Caco-2 (cell line): ENCODE results near the gene BLOC1S4. TPM values are rescaled to one million over a fixed set of nuclear protein-coding genes. Genes with fewer than 3 reads are reported as not detected.

ENCODE experiments used
- BruUV-seq: library from RNA; stranded (reverse); fragments of 400-500 nt; replicated peaks from 2 replicates; lab custom pipeline; 2021; lab: Mats Ljungman, UMichigan
- CTCF ChIA-PET: fragments of 300-600 bp; sonication (Branson Sonifier 250); formaldehyde crosslinking; loops from one replicate; lab custom pipeline; 2022; ENCODE audit warnings: antibody characterized with exemption; lab: Charles Lee
- POLR2A ChIA-PET: fragments of 300-600 bp; sonication (Branson Sonifier 250); formaldehyde crosslinking; loops from one replicate; lab custom pipeline; 2022; ENCODE audit warnings: antibody characterized with exemption; lab: Charles Lee
- DNase-seq, 2 experiments: peaks; one replicate each; pipeline versions ENCODE4 v3.0.0 to v3.0.0-alpha.2; 2020 to 2022
- H3K27me3 ChIP-seq: replicated peaks from 2 replicates; pipeline ENCODE4 v1.6.0; 2011; ENCODE audit warnings: low read length; ENCODE audit not compliant: control insufficient read depth, insufficient read depth
- H3K36me3 ChIP-seq: 2 replicates; pipeline ENCODE4 v1.5.1; 2011; ENCODE audit warnings: low read length; ENCODE audit not compliant: control insufficient read depth, insufficient read depth
- H3K4me1 ChIP-seq: fragments of 250-450 bp; sonication (Bioruptor Pico); 2 replicates; pipeline ENCODE4 v1.5.1; 2020; ENCODE audit warnings: mild to moderate bottlenecking
- H3K4me3 ChIP-seq: 2 replicates; pipeline ENCODE4 v1.5.1; 2011; ENCODE audit warnings: low read depth, mild to moderate bottlenecking, control low read depth, low read length
- H3K9me3 ChIP-seq: fragments of 250-450 bp; sonication (Bioruptor Pico); 2 replicates; pipeline ENCODE4 v1.5.1; 2020; ENCODE audit warnings: mild to moderate bottlenecking, moderate library complexity
- H3K27ac Mint-ChIP-seq: one replicate; pipeline ENCODE4 v1.8.0; 2022; ENCODE audit warnings: mixed read lengths; ENCODE audit not compliant: unreplicated experiment
- H3K27me3 Mint-ChIP-seq: one replicate; pipeline ENCODE4 v1.8.0; 2022; ENCODE audit warnings: mixed read lengths; ENCODE audit not compliant: insufficient read depth, unreplicated experiment
- H3K36me3 Mint-ChIP-seq: one replicate; pipeline ENCODE4 v1.8.0; 2022; ENCODE audit warnings: mild to moderate bottlenecking, mixed read lengths; ENCODE audit not compliant: insufficient read depth, unreplicated experiment
- H3K4me1 Mint-ChIP-seq: one replicate; pipeline ENCODE4 v1.8.0; 2022; ENCODE audit warnings: low read depth, mixed read lengths; ENCODE audit not compliant: unreplicated experiment
- H3K4me3 Mint-ChIP-seq: one replicate; pipeline ENCODE4 v1.8.0; 2022; ENCODE audit warnings: mild to moderate bottlenecking, moderate library complexity, mixed read lengths; ENCODE audit not compliant: unreplicated experiment
- H3K9me3 Mint-ChIP-seq: one replicate; pipeline ENCODE4 v1.8.0; 2022; ENCODE audit warnings: mixed read lengths; ENCODE audit not compliant: unreplicated experiment
- CTCF ChIP-seq, 2 experiments: fragments of 200-600 bp in 1 of 2; IDR thresholded peaks; 1 replicate in 1 of 2; 2 replicates in 1 of 2; pipeline versions ENCODE4 v1.5.1 to v1.8.0; 2011 to 2022; ENCODE audit warnings: antibody characterized with exemption in 1 of 2, control low read depth in 1 of 2, inconsistent platforms in 1 of 2, low read depth in 1 of 2, low read length in 1 of 2, mild to moderate bottlenecking in 1 of 2, moderate library complexity in 1 of 2; ENCODE audit not compliant: insufficient read depth in 1 of 2, severe bottlenecking in 1 of 2, unreplicated experiment in 1 of 2
- intact Hi-C: fragments of 100-400 bp; cut with micrococcal nuclease; formaldehyde crosslinking; loops from one replicate; pipeline ENCODE4 v1.10.0; 2022; ENCODE audit not compliant: unreplicated experiment
- total RNA-seq: library from RNA; stranded (reverse); gene quantifications from 2 replicates; pipeline ENCODE4 v1.2.3, GENCODE V29; 2022

BLOC1S4 gene
- total RNA-seq, 1 experiment from 2014 or later = 17.2 TPM

- Histone ChIP-seq H3K36me3 (peaks cover 3% of the 10 kb centered on the region; the same call in 1 of the 2 replicates), H3K4me1 (peaks cover 2% of the 10 kb centered on the region), H3K27me3 (no peaks in the 10 kb centered on the region), H3K4me3 (no peak overlapping the region), H3K9me3 (peaks cover 3% of the 10 kb centered on the region; the same call in 1 of the 2 replicates)
- no TSS peak for BruUV-seq
- Mint-ChIP-seq H3K36me3 (peaks cover 49% of the 10 kb centered on the region), H3K4me1 (peaks cover 28% of the 10 kb centered on the region), H3K4me3 (no peak overlapping the region), H3K27ac (no peak overlapping the region), H3K9me3 (peaks cover 11% of the 10 kb centered on the region), H3K27me3 (no peaks in the 10 kb centered on the region)
- TF ChIP-seq CTCF (IDR thresholded peaks at IDR 0.05; ENCODE audit: insufficient read depth in 1 of 2, low read depth in 1 of 2, low read length in 1 of 2, severe bottlenecking in 1 of 2, unreplicated experiment in 1 of 2) = no peak
- DNase-seq = no peak
- intact Hi-C loops = loop anchor here (10.0 kb wide), 1 partner anchor 282 kb away; no protein-coding TSS in a partner anchor
- CTCF ChIA-PET = no interaction called here
- POLR2A ChIA-PET = no interaction called here
These were observed 13.2 kb upstream of the BLOC1S4 start for GRCh38 chr4:6702761-6703160.

GRCh38 chr4:6703786-6704185 lies 12.2 kb upstream of the BLOC1S4 start:
- TF ChIP-seq CTCF (IDR thresholded peaks at IDR 0.05; ENCODE audit: insufficient read depth in 1 of 2, low read depth in 1 of 2, low read length in 1 of 2, severe bottlenecking in 1 of 2, unreplicated experiment in 1 of 2) = no peak
- ChIA-PET CTCF (no interaction called here), POLR2A (no interaction called here)
- H3K9me3 ChIP-seq = peaks cover 3% of the 10 kb centered on the region; the same call in 1 of the 2 replicates
- Mint-ChIP-seq H3K9me3 (peaks cover 11% of the 10 kb centered on the region), H3K27me3 (no peaks in the 10 kb centered on the region), H3K4me1 (peaks cover 30% of the 10 kb centered on the region), H3K27ac (no peak overlapping the region), H3K36me3 (peaks cover 56% of the 10 kb centered on the region), H3K4me3 (no peak overlapping the region)
- peaks cover 9% of the 10 kb centered on the region for H3K4me1 ChIP-seq
- H3K27me3 ChIP-seq = no peaks in the 10 kb centered on the region
- no TSS peak for BruUV-seq
- no peak overlapping the region for H3K4me3 ChIP-seq
- DNase-seq = no peak
- intact Hi-C loops = loop anchor here (10.0 kb wide), 1 partner anchor 281 kb away; no protein-coding TSS in a partner anchor
- H3K36me3 ChIP-seq = peaks cover 3% of the 10 kb centered on the region; the same call in 1 of the 2 replicates

GRCh38 chr4:6705646-6706045 lies 10.3 kb upstream of the BLOC1S4 start:
- Histone ChIP-seq H3K9me3 (peaks cover 3% of the 10 kb centered on the region; the same call in 1 of the 2 replicates), H3K4me3 (no peak overlapping the region), H3K4me1 (peaks cover 9% of the 10 kb centered on the region), H3K27me3 (no peaks in the 10 kb centered on the region), H3K36me3 (peaks cover 3% of the 10 kb centered on the region; the same call in 1 of the 2 replicates)
- Mint-ChIP-seq H3K36me3 (peaks cover 58% of the 10 kb centered on the region), H3K27ac (no peak overlapping the region), H3K27me3 (no peaks in the 10 kb centered on the region), H3K4me1 (peaks cover 26% of the 10 kb centered on the region), H3K4me3 (no peak overlapping the region), H3K9me3 (peaks cover 11% of the 10 kb centered on the region)
- no peak for TF ChIP-seq CTCF (IDR thresholded peaks at IDR 0.05; ENCODE audit: insufficient read depth in 1 of 2, low read depth in 1 of 2, low read length in 1 of 2, severe bottlenecking in 1 of 2, unreplicated experiment in 1 of 2)
- intact Hi-C loops = loop anchor here (10.0 kb wide), 1 partner anchor 279 kb away; no protein-coding TSS in a partner anchor
- no peak for DNase-seq
- ChIA-PET POLR2A (no interaction called here), CTCF (interaction anchor here (1.1 kb wide), 1 partner anchor 168 kb away, joined by 3 read pairs; no protein-coding TSS in a partner anchor)
- BruUV-seq = no TSS peak
